Parathyroid adenoma (tissue), 2 donors: ENCODE measurements around the gene ZNF766.

Source experiments
- H2AFZ ChIP-seq: fragments of 300-600 bp; sonication (generic); one replicate; pipeline ENCODE4 v1.7.0; 2017; ENCODE audit warnings: antibody characterized with exemption, mild to moderate bottlenecking
- H3K27ac ChIP-seq: fragments of 300-600 bp; sonication (generic); one replicate; pipeline ENCODE4 v1.7.0; 2017
- H3K27me3 ChIP-seq: fragments of 300-600 bp; sonication (generic); one replicate; pipeline ENCODE4 v1.7.0; 2017; ENCODE audit warnings: low read length; ENCODE audit not compliant: control insufficient read depth, insufficient read depth
- H3K36me3 ChIP-seq: fragments of 300-600 bp; sonication (generic); one replicate; pipeline ENCODE4 v1.7.0; 2017; ENCODE audit warnings: low read length; ENCODE audit not compliant: control insufficient read depth, insufficient read depth
- H3K4me1 ChIP-seq: fragments of 300-600 bp; sonication (generic); one replicate; pipeline ENCODE4 v1.7.0; 2017; ENCODE audit warnings: control low read depth
- H3K4me2 ChIP-seq: fragments of 300-600 bp; sonication (generic); one replicate; pipeline ENCODE4 v1.7.0; 2017; ENCODE audit warnings: low read length
- H3K4me3 ChIP-seq: fragments of 300-600 bp; sonication (generic); one replicate; pipeline ENCODE4 v1.7.0; 2017; ENCODE audit warnings: low read depth, low read length
- H3K79me2 ChIP-seq: fragments of 300-600 bp; sonication (generic); one replicate; pipeline ENCODE4 v1.7.0; 2017; ENCODE audit warnings: control low read depth
- H3K9ac ChIP-seq: fragments of 300-600 bp; sonication (generic); one replicate; pipeline ENCODE4 v1.7.0; 2017; ENCODE audit warnings: mild to moderate bottlenecking
- H3K9me3 ChIP-seq: fragments of 300-600 bp; sonication (generic); one replicate; pipeline ENCODE4 v1.7.0; 2017; ENCODE audit warnings: low read length; ENCODE audit not compliant: control insufficient read depth
- CTCF ChIP-seq: fragments of 300-600 bp; sonication (generic); IDR thresholded peaks from one replicate; pipeline ENCODE4 v1.7.0; 2017; ENCODE audit warnings: antibody characterized with exemption, mild to moderate bottlenecking
- donor health status: primary hyperparathyroidism.

ZNF766 gene

GRCh38 chr19:52273301-52273700, 3.9 kb downstream of the ZNF766 start:
- H3K27me3 ChIP-seq, result no peaks in the 10 kb centered on the region
- H3K36me3 ChIP-seq, result no peaks in the 10 kb centered on the region
- no peak overlapping the region for H3K27ac ChIP-seq
- H3K4me1 ChIP-seq, result peaks cover 2% of the 10 kb centered on the region
- no peaks in the 10 kb centered on the region for H3K9me3 ChIP-seq
- H3K79me2 ChIP-seq, result peaks cover 55% of the 10 kb centered on the region
- no peak overlapping the region for H2AFZ ChIP-seq
- no peak for TF ChIP-seq CTCF
- H3K4me2 ChIP-seq, result no peak overlapping the region
- H3K9ac ChIP-seq, result no peak overlapping the region
- no peak overlapping the region for H3K4me3 ChIP-seq

GRCh38 chr19:52274191-52274590, 4.8 kb downstream of the ZNF766 start:
- no peak for TF ChIP-seq CTCF

GRCh38 chr19:52275988-52276387, 6.6 kb downstream of the ZNF766 start:
- no peaks in the 10 kb centered on the region for H3K36me3 ChIP-seq
- H3K9me3 ChIP-seq, result no peaks in the 10 kb centered on the region
- no peaks in the 10 kb centered on the region for H3K27me3 ChIP-seq
- H2AFZ ChIP-seq, result no peak overlapping the region
- no peak overlapping the region for H3K9ac ChIP-seq
- no peak overlapping the region for H3K4me3 ChIP-seq
- peaks cover 2% of the 10 kb centered on the region for H3K4me1 ChIP-seq
- no peak for TF ChIP-seq CTCF
- H3K27ac ChIP-seq, result no peak overlapping the region
- peaks cover 74% of the 10 kb centered on the region for H3K79me2 ChIP-seq
- H3K4me2 ChIP-seq, result no peak overlapping the region

More at GRCh38 chr19:52274191-52274590, 4.8 kb downstream of the ZNF766 start:
- no peak overlapping the region for H3K4me3 ChIP-seq
- H3K36me3 ChIP-seq, result no peaks in the 10 kb centered on the region
- peaks cover 64% of the 10 kb centered on the region for H3K79me2 ChIP-seq
- peaks cover 2% of the 10 kb centered on the region for H3K4me1 ChIP-seq
- H3K9ac ChIP-seq, result no peak overlapping the region
- H2AFZ ChIP-seq, result no peak overlapping the region
- no peak overlapping the region for H3K27ac ChIP-seq
- no peak overlapping the region for H3K4me2 ChIP-seq
- H3K27me3 ChIP-seq, result no peaks in the 10 kb centered on the region
- no peaks in the 10 kb centered on the region for H3K9me3 ChIP-seq

GRCh38 chr19:52277471-52277870, 8.1 kb downstream of the ZNF766 start:
- H3K4me1 ChIP-seq, result peaks cover 2% of the 10 kb centered on the region
- no peaks in the 10 kb centered on the region for H3K36me3 ChIP-seq
- H2AFZ ChIP-seq, result no peak overlapping the region
- no peak for TF ChIP-seq CTCF
- H3K79me2 ChIP-seq, result peaks cover 70% of the 10 kb centered on the region
- H3K27me3 ChIP-seq, result no peaks in the 10 kb centered on the region
- no peak overlapping the region for H3K4me3 ChIP-seq
- no peak overlapping the region for H3K9ac ChIP-seq
- no peak overlapping the region for H3K4me2 ChIP-seq
- no peak overlapping the region for H3K27ac ChIP-seq
- H3K9me3 ChIP-seq, result no peaks in the 10 kb centered on the region

- no peak for TF ChIP-seq CTCF
- no peaks in the 10 kb centered on the region for H3K9me3 ChIP-seq
- H3K4me2 ChIP-seq, result no peak overlapping the region
- H3K79me2 ChIP-seq, result peaks cover 13% of the 10 kb centered on the region
- H2AFZ ChIP-seq, result no peak overlapping the region
- no peak overlapping the region for H3K9ac ChIP-seq
- no peak overlapping the region for H3K4me3 ChIP-seq
- H3K27ac ChIP-seq, result no peak overlapping the region
- no peaks in the 10 kb centered on the region for H3K36me3 ChIP-seq
- H3K27me3 ChIP-seq, result no peaks in the 10 kb centered on the region
- no peaks in the 10 kb centered on the region for H3K4me1 ChIP-seq
Measured at GRCh38 chr19:52286256-52286655, 16.9 kb downstream of the ZNF766 start.
